Stimulated activated CD8-positive, alpha-beta memory T cell treated with anti-CD3 and anti-CD28 coated beads, Interleukin-7, amount 100 ng/mL, for 24 hours (primary cell): ENCODE measurements around the gene ALDH3B1.

Experiments
- DNase-seq: peaks from one replicate; pipeline ENCODE4 v3.0.0-alpha.2; 2020; ENCODE audit warnings: low read depth

Gene ALDH3B1

DNA sequence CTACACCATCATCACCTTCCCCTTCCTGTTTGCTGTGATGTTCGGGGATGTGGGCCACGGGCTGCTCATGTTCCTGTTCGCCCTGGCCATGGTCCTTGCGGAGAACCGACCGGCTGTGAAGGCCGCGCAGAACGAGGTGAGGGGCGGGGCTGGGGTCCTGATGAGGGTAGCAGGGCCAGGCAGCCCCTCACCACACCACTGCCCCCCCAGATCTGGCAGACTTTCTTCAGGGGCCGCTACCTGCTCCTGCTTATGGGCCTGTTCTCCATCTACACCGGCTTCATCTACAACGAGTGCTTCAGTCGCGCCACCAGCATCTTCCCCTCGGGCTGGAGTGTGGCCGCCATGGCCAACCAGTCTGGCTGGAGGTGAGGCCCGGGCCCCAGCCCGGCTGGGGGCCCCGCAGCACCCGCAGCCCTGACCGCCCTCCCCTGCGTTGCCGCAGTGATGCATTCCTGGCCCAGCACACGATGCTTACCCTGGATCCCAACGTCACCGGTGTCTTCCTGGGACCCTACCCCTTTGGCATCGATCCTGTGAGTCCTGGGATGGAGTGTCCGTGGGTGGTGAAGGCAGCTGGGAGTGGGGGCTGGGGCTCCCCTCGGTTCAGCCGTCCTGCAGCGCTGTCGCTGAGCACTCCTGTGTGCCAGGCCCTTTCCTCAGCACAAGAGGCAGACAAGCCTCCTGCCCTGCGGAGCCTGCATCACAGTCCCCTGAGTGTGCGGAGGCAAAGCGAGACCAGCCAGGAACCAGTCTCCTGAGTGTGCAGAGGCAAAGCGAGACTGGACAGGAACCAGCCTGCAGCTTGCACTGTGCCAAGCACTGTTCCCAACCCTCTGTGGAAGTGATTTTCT is 37.5 kb downstream of the ALDH3B1 start:
- DNase-seq, result no peak

DNA sequence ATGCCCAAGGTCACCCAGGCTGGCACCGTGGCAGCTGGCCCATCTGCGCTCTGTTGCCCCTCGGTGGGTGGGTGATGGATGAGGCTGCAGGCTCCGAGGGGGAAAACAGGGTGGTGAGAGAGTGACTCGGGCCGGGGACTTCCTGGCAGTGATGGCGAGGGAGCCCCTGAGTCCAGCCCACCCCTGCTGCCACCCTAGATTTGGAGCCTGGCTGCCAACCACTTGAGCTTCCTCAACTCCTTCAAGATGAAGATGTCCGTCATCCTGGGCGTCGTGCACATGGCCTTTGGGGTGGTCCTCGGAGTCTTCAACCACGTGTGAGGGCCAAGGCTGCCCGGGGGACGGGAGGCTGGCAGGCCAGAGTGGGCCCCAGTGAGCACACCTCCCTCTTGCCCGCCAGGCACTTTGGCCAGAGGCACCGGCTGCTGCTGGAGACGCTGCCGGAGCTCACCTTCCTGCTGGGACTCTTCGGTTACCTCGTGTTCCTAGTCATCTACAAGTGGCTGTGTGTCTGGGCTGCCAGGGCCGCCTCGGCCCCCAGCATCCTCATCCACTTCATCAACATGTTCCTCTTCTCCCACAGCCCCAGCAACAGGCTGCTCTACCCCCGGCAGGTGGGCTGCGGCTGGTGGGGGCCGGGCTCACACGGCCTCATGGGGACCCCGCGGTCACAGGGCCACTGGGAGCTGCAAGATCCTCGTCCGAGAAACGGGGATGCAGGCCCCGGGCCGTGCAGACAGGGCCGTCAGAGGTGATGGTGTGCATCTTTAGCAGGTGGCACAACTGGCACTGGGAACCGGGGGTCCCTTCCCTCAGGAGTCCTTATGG is 38.8 kb downstream of the ALDH3B1 start:
- DNase-seq, result no peak

DNA sequence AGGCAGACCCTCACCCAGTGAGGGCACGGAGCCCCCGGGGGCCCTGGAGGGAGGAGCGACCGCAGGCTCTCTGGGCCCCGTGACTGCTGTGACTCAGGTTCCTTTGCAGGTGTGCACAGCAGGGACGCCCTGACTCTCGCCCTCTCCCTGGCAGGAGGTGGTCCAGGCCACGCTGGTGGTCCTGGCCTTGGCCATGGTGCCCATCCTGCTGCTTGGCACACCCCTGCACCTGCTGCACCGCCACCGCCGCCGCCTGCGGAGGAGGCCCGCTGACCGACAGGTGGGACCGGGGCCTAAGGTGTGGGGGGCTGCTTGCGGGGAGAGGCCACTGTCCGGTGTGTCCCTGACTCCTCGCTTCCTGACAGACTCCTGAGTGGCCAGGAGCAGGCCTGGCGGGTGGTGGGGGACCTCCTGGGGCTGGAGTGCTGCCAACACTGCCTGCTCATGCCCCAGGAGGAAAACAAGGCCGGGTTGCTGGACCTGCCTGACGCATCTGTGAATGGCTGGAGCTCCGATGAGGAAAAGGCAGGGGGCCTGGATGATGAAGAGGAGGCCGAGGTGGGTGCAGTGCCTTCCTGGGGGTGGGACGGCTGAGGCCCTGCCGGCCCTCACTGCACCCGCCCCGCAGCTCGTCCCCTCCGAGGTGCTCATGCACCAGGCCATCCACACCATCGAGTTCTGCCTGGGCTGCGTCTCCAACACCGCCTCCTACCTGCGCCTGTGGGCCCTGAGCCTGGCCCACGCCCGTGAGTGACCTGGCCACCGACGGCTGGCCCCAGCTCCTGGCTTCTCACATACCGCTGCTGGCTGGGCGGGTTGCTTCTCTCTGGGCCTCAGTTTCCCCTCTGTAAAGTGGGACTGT is 39.6 kb downstream of the ALDH3B1 start:
- DNase-seq, result no peak

DNA sequence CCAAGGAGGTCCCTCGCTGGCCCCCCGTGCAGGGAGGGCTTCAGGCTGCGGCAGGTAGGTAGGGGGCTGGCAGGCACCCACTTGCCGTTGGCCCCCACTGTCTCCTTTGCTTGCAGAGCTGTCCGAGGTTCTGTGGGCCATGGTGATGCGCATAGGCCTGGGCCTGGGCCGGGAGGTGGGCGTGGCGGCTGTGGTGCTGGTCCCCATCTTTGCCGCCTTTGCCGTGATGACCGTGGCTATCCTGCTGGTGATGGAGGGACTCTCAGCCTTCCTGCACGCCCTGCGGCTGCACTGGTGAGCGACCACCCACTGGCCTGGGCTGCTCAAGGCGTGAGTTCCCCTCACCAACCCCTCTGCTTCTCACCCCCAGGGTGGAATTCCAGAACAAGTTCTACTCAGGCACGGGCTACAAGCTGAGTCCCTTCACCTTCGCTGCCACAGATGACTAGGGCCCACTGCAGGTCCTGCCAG is 40.3 kb downstream of the ALDH3B1 start:
- DNase-seq, result no peak

DNA sequence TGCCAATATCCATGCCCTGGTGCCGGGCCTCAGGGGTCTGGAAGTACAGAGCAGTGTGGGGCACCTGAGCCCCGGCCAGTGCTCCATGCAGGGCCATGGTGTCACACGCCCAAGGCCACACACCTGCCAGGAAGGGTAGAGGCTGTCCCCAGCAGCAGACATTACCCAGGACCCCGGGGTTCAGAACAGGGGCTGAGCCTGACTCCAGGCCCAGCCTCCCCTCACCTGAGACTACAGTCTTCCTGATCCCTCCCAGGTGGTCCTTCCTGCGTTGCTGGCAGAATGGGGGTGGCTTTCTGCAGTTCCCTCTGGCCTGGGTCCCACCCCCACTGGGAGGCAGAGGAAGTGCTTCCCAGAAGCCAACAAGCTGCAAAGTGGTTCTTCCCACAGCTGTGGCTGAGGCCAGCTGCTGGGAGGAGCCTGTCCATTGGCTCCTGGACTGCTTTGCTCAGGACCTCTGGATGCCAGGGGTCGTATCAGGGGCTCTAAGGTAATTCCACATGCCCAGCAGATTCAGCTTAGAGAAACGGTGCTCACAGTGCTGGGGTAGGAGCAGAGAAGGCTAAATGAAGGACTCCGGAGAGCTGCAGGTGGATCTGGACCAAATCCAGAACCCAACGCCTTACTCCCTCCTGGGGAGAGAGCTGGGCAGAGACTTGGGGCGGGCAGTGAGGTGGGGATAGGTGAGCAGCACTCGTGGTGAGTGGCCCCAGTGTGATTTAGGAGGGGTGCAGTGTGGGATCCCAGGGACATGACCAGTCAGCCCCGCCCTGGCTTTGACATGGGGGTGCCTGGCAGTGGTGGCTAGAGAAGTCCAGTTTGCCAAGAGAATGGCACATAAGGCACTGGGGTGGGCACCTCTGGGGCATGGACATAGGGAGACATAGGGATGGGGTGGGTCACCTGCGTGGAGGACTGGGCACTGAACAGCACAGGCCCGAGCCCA is 41.3 kb downstream of the ALDH3B1 start:
- no peak for DNase-seq

DNA sequence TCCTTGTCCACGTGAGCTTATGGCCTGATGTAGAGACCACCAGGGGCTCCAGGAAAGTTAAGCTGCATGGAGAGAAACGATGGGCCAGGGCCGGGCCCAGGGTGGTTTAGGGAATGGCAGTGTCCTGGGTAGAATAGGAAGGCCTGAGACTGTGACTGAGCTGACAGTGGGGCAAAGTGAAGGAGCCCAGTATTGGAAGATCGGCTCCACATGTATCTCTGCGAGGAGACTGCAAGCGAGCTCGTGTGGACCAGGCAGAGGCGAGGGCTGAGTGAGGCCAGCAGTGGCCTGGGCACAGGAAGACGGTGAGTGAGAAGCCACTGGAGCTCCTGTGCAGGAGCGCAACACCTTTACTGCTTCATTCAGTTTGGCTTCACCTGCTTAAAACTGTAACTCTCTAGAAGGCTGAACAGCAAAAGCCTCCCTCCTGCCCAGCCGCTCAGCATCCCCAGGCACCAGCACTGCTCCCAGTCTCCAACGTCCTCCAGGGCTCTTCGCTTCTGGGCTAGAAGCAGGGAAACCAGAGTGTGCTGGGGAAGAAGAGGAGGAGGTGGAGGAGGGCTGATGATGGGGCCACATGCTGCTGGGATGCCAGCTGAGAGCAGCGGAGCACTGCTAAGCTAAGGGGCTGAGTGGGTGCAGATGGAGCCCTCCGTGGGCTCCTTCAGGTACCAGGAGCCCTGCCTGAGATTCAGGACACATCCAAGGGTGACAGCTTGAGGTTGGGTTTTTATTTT is 42.2 kb downstream of the ALDH3B1 start:
- DNase-seq, result no peak

DNA sequence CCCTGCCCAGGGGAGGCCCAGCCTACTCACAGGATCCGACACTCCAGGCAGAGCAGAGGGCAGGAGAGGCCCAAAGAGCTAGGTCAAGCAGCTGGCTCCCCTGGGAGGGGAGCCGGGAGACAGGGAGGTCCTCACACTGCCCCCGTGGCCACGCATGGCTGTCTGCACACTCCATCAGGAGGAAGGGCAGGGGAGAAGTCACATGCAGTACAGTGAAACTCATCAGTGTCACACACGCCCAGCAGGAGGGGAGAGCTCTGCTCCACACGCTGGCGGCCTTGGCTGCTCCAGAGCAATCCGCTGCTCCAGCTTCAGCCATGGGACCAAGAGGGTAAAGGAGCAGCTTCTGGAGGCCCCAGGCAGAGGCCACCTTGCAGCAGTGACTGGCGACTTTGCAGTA is 43.0 kb downstream of the ALDH3B1 start:
- DNase-seq, result no peak

DNA sequence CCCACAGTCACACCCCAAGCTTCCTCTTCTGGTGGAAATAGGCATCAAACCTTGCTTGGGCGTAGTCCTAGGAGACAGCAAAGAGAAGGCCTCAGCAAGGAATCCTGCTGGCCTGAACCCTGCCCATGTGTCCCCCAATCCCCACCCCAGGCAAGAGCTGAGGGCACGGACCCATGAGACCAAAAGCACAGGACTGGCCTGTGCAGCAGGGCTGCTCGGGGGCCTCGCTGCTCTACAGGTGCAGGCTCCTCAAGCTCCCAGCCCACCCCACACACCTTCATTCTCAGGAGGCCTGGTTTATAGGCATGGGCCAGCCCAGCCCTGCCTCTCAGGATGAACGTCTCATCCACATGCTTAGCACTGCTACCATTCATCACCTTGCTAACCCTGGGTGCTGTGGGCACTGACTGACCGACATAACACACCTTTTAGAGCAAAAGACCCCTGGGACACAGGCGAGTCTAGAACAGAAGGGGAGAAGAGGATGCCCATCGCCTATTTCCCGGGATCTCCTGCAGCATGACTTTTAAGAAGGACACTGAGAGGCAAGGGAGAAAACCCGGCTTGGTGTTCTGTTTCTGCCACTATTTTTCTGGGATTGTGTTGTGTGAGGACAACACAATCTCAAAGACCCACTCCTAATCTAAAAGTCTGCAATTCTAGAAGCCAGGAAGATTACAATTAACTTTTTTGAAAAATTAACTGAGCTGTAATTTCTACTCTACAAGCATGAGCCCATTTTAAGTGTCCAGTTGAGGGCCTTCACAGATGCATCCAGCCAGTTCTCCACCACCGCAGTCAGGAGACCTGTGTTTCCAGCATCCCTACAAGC is 44.1 kb downstream of the ALDH3B1 start:
- no peak for DNase-seq

DNA sequence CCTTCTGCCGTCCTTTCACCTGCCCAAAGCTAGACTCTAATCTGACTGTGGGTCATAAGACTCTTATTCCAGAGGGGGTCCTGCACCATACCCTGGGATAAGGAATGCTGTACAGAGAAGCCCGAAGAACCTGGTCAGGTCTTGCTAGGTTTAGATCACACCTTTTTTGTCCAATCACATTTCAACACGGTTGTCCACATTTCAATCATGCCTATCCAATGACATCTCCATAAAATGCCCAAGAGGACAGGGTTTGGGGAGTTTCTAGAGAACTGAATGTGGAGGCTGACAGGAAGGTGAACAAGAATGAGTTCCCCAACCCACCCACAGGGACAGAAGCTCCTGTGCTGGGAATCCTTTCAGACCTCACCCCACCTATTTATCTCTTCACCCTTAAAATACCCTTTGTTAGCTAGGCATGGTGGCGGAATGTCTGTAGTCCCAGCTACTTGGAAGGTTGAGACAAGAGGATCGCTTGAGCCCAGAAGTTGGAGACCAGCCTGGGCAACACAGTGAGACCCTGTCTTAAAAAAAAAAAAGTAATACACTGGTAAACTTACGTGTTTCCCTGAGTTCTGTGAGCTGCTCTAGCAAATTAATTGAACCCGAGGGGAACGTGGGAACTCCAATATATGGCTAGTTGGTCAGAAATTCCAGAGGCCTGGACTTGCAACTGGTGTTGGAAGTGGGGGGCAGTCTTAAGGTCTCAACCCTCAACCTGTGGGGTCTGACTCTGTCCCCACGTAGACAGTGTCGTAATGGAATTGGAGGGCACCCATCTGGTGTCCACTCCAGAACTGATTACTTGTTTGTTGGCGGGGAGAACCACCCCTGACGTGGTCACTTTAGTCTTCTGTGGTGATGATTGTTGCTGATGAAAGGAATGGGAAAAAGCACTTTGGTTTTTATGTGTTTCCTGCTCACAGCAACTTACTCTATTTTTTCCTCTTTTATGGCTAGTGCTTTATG is 46.5 kb downstream of the ALDH3B1 start:
- no peak for DNase-seq

DNA sequence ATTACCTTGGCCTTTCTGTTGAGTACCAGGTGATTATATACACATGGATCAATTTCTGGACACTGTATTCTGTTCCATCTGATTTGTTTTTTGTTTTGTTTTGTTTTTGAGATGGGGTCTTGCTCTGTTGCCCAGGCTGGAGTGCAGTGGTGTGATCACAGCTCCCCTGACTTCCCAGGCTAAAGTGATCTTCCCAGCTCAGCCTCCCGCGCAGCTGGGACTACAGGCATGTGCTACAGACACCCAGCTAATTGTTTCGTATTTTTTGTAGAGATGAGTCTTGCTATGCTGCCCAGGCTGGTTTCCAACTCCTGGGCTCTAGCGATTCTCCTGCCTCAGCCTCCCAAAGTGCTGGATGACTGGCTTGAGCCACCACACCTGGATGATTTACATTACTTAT is 47.7 kb downstream of the ALDH3B1 start:
- DNase-seq, result no peak

DNA sequence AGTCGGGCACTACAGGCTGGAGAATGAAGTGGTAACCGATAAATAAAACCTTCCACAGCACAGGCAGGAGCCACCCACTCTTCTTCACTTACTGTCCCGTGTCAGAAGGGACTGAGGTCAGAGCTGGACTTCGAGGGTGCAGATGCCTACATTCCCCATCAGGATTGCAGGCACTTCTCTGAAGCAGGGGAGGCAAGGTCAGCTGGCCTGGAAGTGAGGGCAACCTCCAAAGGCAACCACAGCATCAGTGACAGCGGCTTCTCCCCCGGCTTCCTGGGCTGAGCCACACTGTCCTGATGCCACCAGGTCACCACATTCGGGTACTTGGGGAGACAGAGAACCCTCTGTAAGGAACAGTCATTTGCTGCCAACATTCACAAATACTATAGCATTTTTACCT is 51.4 kb downstream of the ALDH3B1 start:
- no peak for DNase-seq

DNA sequence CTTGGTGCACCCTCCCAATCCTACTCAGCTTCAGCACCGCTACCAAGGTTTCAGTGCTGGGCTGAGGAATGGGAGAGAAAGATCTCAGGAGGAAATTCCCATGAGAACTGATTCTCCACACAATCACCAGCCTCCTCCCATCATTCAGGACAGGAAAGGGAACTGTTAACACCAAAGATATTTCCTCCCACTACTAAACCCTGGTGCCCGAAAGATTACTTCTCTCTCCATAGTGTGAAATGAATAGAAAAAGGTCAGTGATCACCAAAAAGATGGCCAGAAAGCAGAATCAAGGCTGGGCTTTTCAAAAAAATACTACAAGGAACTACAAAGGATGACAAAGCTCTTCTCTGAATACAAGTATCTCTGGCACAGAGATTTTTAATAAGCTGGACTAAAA is 54.8 kb downstream of the ALDH3B1 start:
- no peak for DNase-seq

DNA sequence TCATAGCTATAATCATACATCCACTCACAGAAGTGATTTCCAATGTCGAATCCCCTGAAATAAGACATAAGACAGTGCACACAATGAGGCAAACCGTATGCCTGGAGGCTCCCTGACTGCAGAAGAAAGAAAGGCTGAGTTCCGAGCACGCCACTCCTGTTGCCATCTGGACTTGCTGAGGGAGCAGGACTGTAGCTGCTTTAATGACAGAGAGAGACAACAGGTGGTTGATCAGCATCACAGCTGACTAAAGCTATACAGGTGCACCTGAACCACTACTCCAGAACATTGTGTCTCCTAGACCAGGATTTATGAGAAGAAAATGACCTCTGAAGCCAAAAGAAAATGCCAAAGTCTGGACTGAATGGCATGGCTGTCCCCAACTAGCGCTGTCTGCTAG is 55.7 kb downstream of the ALDH3B1 start:
- no peak for DNase-seq

DNA sequence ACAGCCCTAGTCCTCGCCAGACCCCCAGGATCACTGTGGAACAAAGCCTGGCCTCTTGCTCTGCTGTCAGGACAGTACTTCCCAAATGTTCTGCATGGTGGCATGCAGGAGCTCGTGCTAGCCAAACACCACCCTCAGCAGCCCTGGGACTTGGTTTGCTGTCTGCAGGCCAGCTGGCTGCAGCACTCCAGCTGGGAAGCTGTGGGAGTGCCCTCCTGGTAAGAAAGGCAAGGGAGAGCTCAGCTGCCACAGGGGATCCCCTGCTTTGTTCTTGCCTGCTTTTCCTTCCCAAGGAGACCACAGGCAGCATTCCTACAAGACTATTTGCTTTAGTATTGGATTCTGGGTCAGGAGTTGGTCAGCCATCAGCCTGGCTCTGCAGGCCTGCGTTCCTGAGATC is 56.6 kb downstream of the ALDH3B1 start:
- DNase-seq, result no peak

DNA sequence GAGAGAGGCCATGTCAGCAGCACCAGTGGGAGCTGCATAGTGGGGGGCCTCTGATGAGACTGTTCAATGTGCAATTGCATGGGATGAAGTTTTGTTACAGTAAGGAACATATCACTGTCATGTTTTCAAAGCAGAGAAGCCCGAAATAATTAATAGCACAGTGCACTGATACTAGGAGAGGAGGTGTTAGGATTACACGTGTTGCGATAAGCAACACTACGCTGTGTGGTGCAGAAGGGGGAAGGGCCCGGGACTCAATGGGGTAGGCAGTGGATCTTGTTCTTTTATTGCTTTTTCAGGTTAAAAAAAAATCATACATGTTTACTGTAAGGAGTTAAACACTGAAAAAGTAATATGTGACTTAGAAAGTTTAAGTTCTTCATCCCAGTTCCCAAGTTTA is 57.9 kb downstream of the ALDH3B1 start:
- no peak for DNase-seq

DNA sequence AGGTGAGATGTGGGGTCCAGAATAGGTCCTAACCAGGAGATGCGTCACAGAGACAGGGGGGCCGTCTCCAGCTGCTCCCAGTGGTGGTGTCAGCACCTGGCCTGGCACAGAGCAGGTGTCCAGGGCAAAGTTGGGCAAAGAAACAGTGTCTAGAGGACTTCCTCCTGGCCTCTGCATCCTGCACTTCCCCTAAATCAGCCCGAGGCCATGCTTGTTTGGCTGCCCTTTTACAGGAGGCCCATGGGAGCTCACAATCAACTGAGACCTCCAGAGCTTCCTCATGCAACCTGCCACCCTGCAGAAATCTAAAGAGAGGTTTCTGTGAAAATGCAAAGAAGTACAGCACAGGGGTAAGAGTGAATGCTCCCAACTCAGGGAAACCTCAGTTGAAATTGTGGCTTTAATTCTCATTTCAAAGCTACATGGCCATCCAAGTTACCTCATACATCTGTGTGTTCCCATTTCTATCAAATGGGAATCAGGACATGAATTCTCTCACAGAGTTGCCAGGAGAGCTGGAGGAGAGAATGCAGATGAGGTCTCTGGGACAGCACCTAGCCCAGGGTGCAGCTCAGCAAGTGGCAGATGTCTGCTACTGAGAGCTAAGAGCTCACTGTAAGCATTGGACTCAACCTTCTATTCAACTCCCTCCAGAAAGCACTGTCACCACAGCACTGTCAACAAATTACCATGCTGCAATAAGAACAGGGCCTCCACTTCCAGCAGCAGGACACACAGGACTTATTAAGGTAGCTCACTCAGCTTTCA is 61.3 kb downstream of the ALDH3B1 start:
- DNase-seq, result no peak

DNA sequence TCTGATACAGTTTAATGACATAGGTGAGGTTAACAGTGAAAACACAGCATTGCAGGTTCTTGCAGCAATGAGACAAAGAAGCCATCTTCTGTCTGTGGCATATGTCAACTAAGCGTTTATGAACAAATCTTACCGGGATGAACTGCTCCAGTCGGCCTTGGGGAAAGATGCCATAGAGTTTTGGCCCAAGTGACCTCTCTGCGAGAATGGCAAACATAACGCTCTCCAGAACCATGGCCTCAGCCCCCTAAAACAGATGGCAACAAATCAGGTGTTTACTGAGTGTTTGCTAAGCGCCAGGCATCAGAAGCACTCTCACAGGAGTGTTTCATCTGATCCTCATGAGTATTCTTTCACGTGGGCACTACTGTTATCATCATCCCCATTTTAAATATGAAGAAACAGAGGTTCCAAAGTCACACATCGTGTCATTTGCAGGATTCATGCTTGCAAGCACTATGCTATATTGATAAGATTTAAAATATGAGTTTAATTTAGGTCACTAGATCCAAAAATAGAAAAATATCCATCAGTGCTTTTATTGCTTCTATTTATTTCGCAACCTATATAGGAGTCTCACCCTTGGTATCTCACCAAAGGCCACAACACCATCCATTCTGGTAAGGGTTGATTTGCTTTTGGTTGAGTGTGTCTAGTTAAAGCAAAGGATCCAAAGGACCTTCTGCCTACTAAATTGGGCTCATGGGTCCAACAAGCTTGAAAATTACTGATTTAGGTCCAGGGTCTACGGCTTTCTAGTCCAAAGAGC is 64.6 kb downstream of the ALDH3B1 start:
- DNase-seq, result no peak
